ENCODE data around the gene PLCZ1.

GRCh38 chr12:18749386-18749957 is 11.7 kb upstream of the PLCZ1 start:
- TF ChIP-seq POLR2A (IDR thresholded peaks at IDR 0.05) (no peak), CTCF (IDR thresholded peaks at IDR 0.05) (no peak), POLR2AphosphoS5 (IDR thresholded peaks at IDR 0.05; ENCODE audit: insufficient read depth in 1 of 2, low read depth in 1 of 2) (no peak)
